Activated CD4-positive, alpha-beta T cell treated with anti-CD3 and anti-CD28 coated beads, Interleukin-2, amount 50 U/mL, for 24 hours (primary cell): Measurements from ENCODE around the gene PTH.

Experiments used
- DNase-seq, 2 donors: peaks; one replicate each; pipeline ENCODE4 v3.0.0-alpha.2; 2020; ENCODE audit warnings: low read depth in 1 of 2, low spot score in 1 of 2

PTH gene

DNA sequence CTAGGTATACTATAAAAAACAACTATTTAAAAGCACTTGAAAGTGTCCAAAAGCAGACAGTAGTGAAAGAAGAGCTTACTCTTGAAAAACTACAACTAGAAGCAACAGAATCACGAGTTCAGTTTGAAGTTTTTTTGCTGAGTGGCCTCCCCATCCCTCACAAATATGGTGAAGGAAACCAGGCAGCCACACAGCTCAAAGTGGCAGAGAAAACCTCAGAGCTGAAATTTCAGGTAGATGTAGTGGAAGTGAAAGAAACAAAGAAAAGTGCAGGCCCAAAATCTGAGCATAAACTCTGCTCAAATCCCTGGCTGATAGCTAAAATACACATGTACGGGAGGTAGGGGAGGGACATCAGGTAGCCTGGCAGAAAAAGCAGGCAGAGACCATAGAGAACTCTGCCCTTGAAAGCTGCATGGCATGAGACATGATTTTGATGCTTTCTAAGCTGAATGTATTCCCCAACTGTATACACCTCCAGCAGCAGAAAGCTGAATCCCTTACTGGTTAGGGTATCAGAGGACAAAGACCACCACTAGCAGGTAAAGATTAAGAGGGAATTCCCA, 44.9 kb downstream of the PTH start:
- no peak for DNase-seq

GRCh38 chr11:13449522-13449921, 46.3 kb downstream of the PTH start:
- no peak for DNase-seq

GRCh38 chr11:13448876-13449275, 46.9 kb downstream of the PTH start:
- DNase-seq: no peak

GRCh38 chr11:13446444-13446843, 49.4 kb downstream of the PTH start:
- DNase-seq: no peak

GRCh38 chr11:13445588-13445987, 50.2 kb downstream of the PTH start:
- DNase-seq: no peak
